ENCODE measurements around the gene TNFSF8. TPM values are rescaled to one million over a fixed set of nuclear protein-coding genes. Genes with fewer than 3 reads are reported as not detected.

Gene TNFSF8
- total RNA-seq, 1 experiment from 2014 or later = not detected

GRCh38 chr9:114895521-114895991 lies 34.8 kb downstream of the TNFSF8 start:
- peak overlapping the region; percentile 47 for H3K4me2 ChIP-seq
- intact Hi-C loops (cut with micrococcal nuclease; ENCODE audit: unreplicated experiment) = no loop called here
- BruUV-seq (replicated peaks) = no TSS peak
- no peak overlapping the region for H2AFZ ChIP-seq
- TF ChIP-seq EZH2 (IDR thresholded peaks at IDR 0.05; ENCODE audit: low read depth) (no peak), CTCF (conservative IDR thresholded peaks at IDR 0.05) (no peak)
- H3K79me2 ChIP-seq (ENCODE audit: low read depth) = no peaks in the 10 kb centered on the region
- no peaks in the 10 kb centered on the region for H3K9me2 ChIP-seq (ENCODE audit: insufficient read depth)
- no peaks in the 10 kb centered on the region for H3K36me3 ChIP-seq (ENCODE audit: low read depth)
- no peaks in the 10 kb centered on the region for H3K9me3 ChIP-seq (ENCODE audit: insufficient read depth, low read depth)
- CTCF ChIA-PET = no interaction called here
- peaks cover 30% of the 10 kb centered on the region for H3F3A ChIP-seq (ENCODE audit: insufficient read depth, low read depth)
- peaks cover 35% of the 10 kb centered on the region for H3K4me1 ChIP-seq (replicated peaks; ENCODE audit: insufficient read depth)
- no peaks in the 10 kb centered on the region for H4K20me1 ChIP-seq (ENCODE audit: insufficient read depth)
- no peak overlapping the region for H3K4me3 ChIP-seq
- no peaks in the 10 kb centered on the region for H3K27me3 ChIP-seq (ENCODE audit: insufficient read depth, low read depth)
- H3K27ac ChIP-seq = peak overlapping the region; percentile 88
- DNase-seq = no peak
- POLR2A ChIA-PET (ENCODE audit: unreplicated experiment) = no interaction called here

GRCh38 chr9:114894609-114895433 lies 35.6 kb downstream of the TNFSF8 start:
- TF ChIP-seq EZH2 (IDR thresholded peaks at IDR 0.05; ENCODE audit: low read depth) (no peak), CTCF (conservative IDR thresholded peaks at IDR 0.05) (no peak)
- H2AFZ ChIP-seq = peak overlapping the region; percentile 53; the same call in 1 of the 2 replicates
- H3K9me2 ChIP-seq (ENCODE audit: insufficient read depth) = no peaks in the 10 kb centered on the region
- peaks cover 36% of the 10 kb centered on the region for H3F3A ChIP-seq (ENCODE audit: insufficient read depth, low read depth)
- DNase-seq = peak; percentile 25 to 88
- H3K27me3 ChIP-seq (ENCODE audit: insufficient read depth, low read depth) = no peaks in the 10 kb centered on the region
- H3K4me1 ChIP-seq (replicated peaks; ENCODE audit: insufficient read depth) = peaks cover 42% of the 10 kb centered on the region
- H3K79me2 ChIP-seq (ENCODE audit: low read depth) = no peaks in the 10 kb centered on the region
- H4K20me1 ChIP-seq (ENCODE audit: insufficient read depth) = no peaks in the 10 kb centered on the region
- H3K36me3 ChIP-seq (ENCODE audit: low read depth) = no peaks in the 10 kb centered on the region
- H3K9me3 ChIP-seq (ENCODE audit: insufficient read depth, low read depth) = no peaks in the 10 kb centered on the region
- ChIA-PET POLR2A (ENCODE audit: unreplicated experiment) (interaction anchor here (0.6 kb wide), 1 partner anchor 606 kb away, joined by 6 read pairs; no protein-coding TSS in a partner anchor), CTCF (no interaction called here)
- peak overlapping the region; percentile 47 for H3K4me2 ChIP-seq
- BruUV-seq (replicated peaks) = no TSS peak
- no peak overlapping the region for H3K4me3 ChIP-seq
- H3K27ac ChIP-seq = peak overlapping the region; percentile 88
- intact Hi-C loops (cut with micrococcal nuclease; ENCODE audit: unreplicated experiment) = no loop called here

- Histone ChIP-seq H2AFZ (no peak overlapping the region), H3F3A (ENCODE audit: insufficient read depth, low read depth) (peaks cover 41% of the 10 kb centered on the region), H3K27ac (peak overlapping the region; percentile 88), H3K4me1 (replicated peaks; ENCODE audit: insufficient read depth) (peaks cover 48% of the 10 kb centered on the region), H3K4me2 (peak overlapping the region; percentile 39), H4K20me1 (ENCODE audit: insufficient read depth) (no peaks in the 10 kb centered on the region), H3K4me3 (no peak overlapping the region), H3K9me2 (ENCODE audit: insufficient read depth) (no peaks in the 10 kb centered on the region), H3K9me3 (ENCODE audit: insufficient read depth, low read depth) (no peaks in the 10 kb centered on the region), H3K36me3 (ENCODE audit: low read depth) (no peaks in the 10 kb centered on the region), H3K79me2 (ENCODE audit: low read depth) (no peaks in the 10 kb centered on the region), H3K27me3 (ENCODE audit: insufficient read depth, low read depth) (no peaks in the 10 kb centered on the region)
- ChIA-PET POLR2A (ENCODE audit: unreplicated experiment) (no interaction called here), CTCF (no interaction called here)
- intact Hi-C loops (cut with micrococcal nuclease; ENCODE audit: unreplicated experiment) = no loop called here
- no TSS peak for BruUV-seq (replicated peaks)
- peak in 1 of 2 experiments; percentile 43 for DNase-seq
- TF ChIP-seq EZH2 (IDR thresholded peaks at IDR 0.05; ENCODE audit: low read depth) (no peak), CTCF (conservative IDR thresholded peaks at IDR 0.05) (no peak)
These were observed 36.2 kb downstream of the TNFSF8 start for GRCh38 chr9:114894206-114894605.

Measured in PC-9 (cell line).